Mesenchymal stem cell (in vitro differentiated cells and primary cell): Measurements from ENCODE around the gene TNFAIP3.

Experiments
- DNase-seq: peaks from one replicate; pipeline ENCODE4 v3.0.0-alpha.2; 2013
- H2AFZ ChIP-seq: one replicate; pipeline ENCODE4 v1.6.1; 2013; ENCODE audit warnings: low read depth, mild to moderate bottlenecking, control low read depth, inconsistent platforms, low read length, moderate library complexity
- H2AK5ac ChIP-seq: 2 replicates; pipeline ENCODE4 v1.6.1; 2013; ENCODE audit warnings: low read length, moderate library complexity, mild to moderate bottlenecking, inconsistent platforms; ENCODE audit not compliant: severe bottlenecking
- H2BK120ac ChIP-seq: one replicate; pipeline ENCODE4 v1.6.1; 2013; ENCODE audit warnings: low read depth, mild to moderate bottlenecking, inconsistent platforms, low read length, moderate library complexity
- H2BK12ac ChIP-seq, 2 experiments: one replicate each; pipeline ENCODE4 v1.6.1; 2013; ENCODE audit warnings: inconsistent platforms in 2 of 2, low read length in 2 of 2, mild to moderate bottlenecking in 2 of 2, moderate library complexity in 2 of 2, control low read depth in 1 of 2
- H2BK15ac ChIP-seq: one replicate; pipeline ENCODE4 v1.6.1; 2013; ENCODE audit warnings: mild to moderate bottlenecking, low read depth, inconsistent platforms; ENCODE audit not compliant: poor library complexity, severe bottlenecking
- H2BK5ac ChIP-seq: 2 replicates; pipeline ENCODE4 v1.6.1; 2013; ENCODE audit warnings: low read depth, mild to moderate bottlenecking, low read length, control low read depth, inconsistent platforms; ENCODE audit not compliant: poor library complexity, severe bottlenecking
- H3K14ac ChIP-seq, 2 experiments: one replicate each; pipeline ENCODE4 v1.6.1; 2013; ENCODE audit warnings: inconsistent platforms in 2 of 2, low read length in 2 of 2, control low read depth in 1 of 2, mild to moderate bottlenecking in 1 of 2, moderate library complexity in 1 of 2
- H3K18ac ChIP-seq, 2 experiments: one replicate each; pipeline ENCODE4 v1.6.1; 2013; ENCODE audit warnings: inconsistent platforms in 2 of 2, low read length in 2 of 2, control low read depth in 1 of 2, low read depth in 1 of 2, mild to moderate bottlenecking in 1 of 2
- H3K23ac ChIP-seq, 2 experiments: one replicate each; pipeline ENCODE4 v1.6.1; 2013; ENCODE audit warnings: inconsistent platforms in 2 of 2, low read length in 2 of 2, mild to moderate bottlenecking in 2 of 2, moderate library complexity in 2 of 2, control low read depth in 1 of 2
- H3K27ac ChIP-seq: 2 replicates; pipeline ENCODE4 v1.5.1; 2013; ENCODE audit warnings: mild to moderate bottlenecking, moderate library complexity, low read length, control low read depth, inconsistent platforms; ENCODE audit not compliant: poor library complexity, severe bottlenecking
- H3K27me3 ChIP-seq, 2 experiments: 2 replicates each; pipeline versions ENCODE4 v1.6.1 to v1.7.0; 2013; ENCODE audit warnings: low read length in 2 of 2, mild to moderate bottlenecking in 2 of 2, moderate library complexity in 2 of 2, control low read depth in 1 of 2, inconsistent platforms in 1 of 2; ENCODE audit not compliant: control insufficient read depth in 1 of 2, insufficient read depth in 1 of 2
- H3K36me3 ChIP-seq, 2 experiments: 2 replicates each; pipeline versions ENCODE4 v1.6.1 to v1.7.0; 2013; ENCODE audit warnings: low read length in 2 of 2, control low read depth in 1 of 2, inconsistent platforms in 1 of 2, low read depth in 1 of 2, mild to moderate bottlenecking in 1 of 2; ENCODE audit not compliant: insufficient read depth in 2 of 2, control insufficient read depth in 1 of 2
- H3K4ac ChIP-seq, 2 experiments: one replicate each; pipeline ENCODE4 v1.6.1; 2013; ENCODE audit warnings: inconsistent platforms in 2 of 2, low read length in 2 of 2, mild to moderate bottlenecking in 2 of 2, moderate library complexity in 2 of 2, control low read depth in 1 of 2, low read depth in 1 of 2
- H3K4me1 ChIP-seq: 2 replicates; pipeline ENCODE4 v1.6.1; 2013; ENCODE audit warnings: low read depth, low read length, control low read depth; ENCODE audit not compliant: control insufficient read depth, insufficient read depth
- H3K4me2 ChIP-seq: 2 replicates; pipeline ENCODE4 v1.6.1; 2013; ENCODE audit warnings: low read length, mild to moderate bottlenecking, inconsistent platforms; ENCODE audit not compliant: poor library complexity, severe bottlenecking
- H3K4me3 ChIP-seq, 2 experiments: 2 replicates each; pipeline versions ENCODE4 v1.5.1 to v1.7.0; 2013; ENCODE audit warnings: low read length in 2 of 2, mild to moderate bottlenecking in 2 of 2, control low read depth in 1 of 2, low read depth in 1 of 2; ENCODE audit not compliant: insufficient read depth in 1 of 2
- H3K79me1 ChIP-seq: replicated peaks from 2 replicates; pipeline ENCODE4 v1.6.1; 2013; ENCODE audit warnings: mild to moderate bottlenecking, control low read depth, low read length, inconsistent platforms; ENCODE audit not compliant: poor library complexity, severe bottlenecking
- H3K9ac ChIP-seq: 2 replicates; pipeline ENCODE4 v1.7.0; 2013; ENCODE audit warnings: mild to moderate bottlenecking, low read length, moderate library complexity
- H3K9me3 ChIP-seq: 2 replicates; pipeline ENCODE4 v1.7.0; 2013; ENCODE audit warnings: mild to moderate bottlenecking, low read length; ENCODE audit not compliant: control insufficient read depth
- H4K8ac ChIP-seq: one replicate; pipeline ENCODE4 v1.6.1; 2013; ENCODE audit warnings: inconsistent platforms, mild to moderate bottlenecking, low read length, moderate library complexity
- H4K91ac ChIP-seq: one replicate; pipeline ENCODE4 v1.6.1; 2013; ENCODE audit warnings: mild to moderate bottlenecking, low read length, inconsistent platforms
- WGBS: methylation state at CpG from one replicate; pipeline ENCODE4 v1.1.7; 2013; ENCODE audit warnings: mixed read lengths; 5-methylcytosine and 5-hydroxymethylcytosine counted together

Gene TNFAIP3

DNA sequence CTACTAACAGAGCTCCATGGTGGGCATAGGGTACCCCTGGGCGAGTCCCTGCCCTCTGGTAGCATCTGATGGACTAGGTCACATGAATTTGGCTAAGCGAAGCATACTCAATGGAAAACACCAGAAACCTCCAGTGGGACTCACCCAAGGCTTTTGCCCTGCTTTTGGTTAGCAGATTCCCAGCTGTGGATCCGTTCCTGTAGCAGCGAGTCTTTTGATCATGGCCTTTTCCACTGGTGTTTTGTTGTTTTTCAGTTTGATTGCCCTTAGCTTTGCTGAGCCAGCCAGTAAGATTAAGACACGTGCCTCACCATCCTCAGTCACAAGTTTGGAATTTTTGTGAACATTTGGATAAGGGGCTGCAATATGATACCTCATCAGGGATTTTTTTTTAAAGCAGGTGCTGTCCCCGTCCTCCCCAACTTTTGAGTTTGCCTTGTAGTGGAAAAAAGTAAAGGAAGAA lies 8.0 kb downstream of the TNFAIP3 start:
- Histone ChIP-seq H3K23ac (no peak overlapping the region), H3K4me2 (no peak overlapping the region), H3K4me3 (no peak overlapping the region), H3K4ac (no peak overlapping the region), H2BK120ac (no peak overlapping the region), H3K4me1 (peaks cover 6% of the 10 kb centered on the region), H4K8ac (no peak overlapping the region), H3K9me3 (no peaks in the 10 kb centered on the region), H3K27me3 (no peaks in the 10 kb centered on the region), H3K9ac (no peak overlapping the region), H2BK15ac (no peak overlapping the region), H2BK12ac (no peak overlapping the region), H4K91ac (no peak overlapping the region), H2AK5ac (no peak overlapping the region), H2AFZ (no peak overlapping the region), H3K36me3 (peaks cover 23 to 59% of the 10 kb centered on the region in 2 experiments), H3K14ac (no peak overlapping the region), H2BK5ac (no peak overlapping the region), H3K79me1 (peaks cover 12% of the 10 kb centered on the region), H3K18ac (no peak overlapping the region), H3K27ac (no peak overlapping the region)
- WGBS = 95% methylated on average over 6 of the region's 6 CpGs
- no peak for DNase-seq

DNA sequence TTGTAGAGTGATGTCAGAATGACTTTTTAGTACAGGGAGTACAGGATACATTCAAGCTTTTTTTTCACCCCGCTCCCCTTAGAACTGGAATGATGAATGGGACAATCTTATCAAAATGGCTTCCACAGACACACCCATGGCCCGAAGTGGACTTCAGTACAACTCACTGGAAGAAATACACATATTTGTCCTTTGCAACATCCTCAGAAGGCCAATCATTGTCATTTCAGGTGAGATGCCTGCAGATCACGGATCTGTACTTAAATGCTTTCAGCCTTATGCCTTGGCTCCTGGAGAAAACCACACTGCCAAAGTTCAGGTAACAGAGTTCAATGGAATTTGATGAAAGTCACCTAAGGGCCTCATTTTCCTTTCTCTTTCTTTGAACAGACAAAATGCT lies 8.5 kb downstream of the TNFAIP3 start:
- Histone ChIP-seq H3K79me1 (peaks cover 9% of the 10 kb centered on the region), H3K27me3 (no peaks in the 10 kb centered on the region), H3K18ac (no peak overlapping the region), H3K27ac (no peak overlapping the region), H3K23ac (no peak overlapping the region), H2BK120ac (no peak overlapping the region), H3K14ac (no peak overlapping the region), H3K9ac (no peak overlapping the region), H3K4me2 (no peak overlapping the region), H2BK5ac (no peak overlapping the region), H2AK5ac (no peak overlapping the region), H4K91ac (no peak overlapping the region), H3K9me3 (no peaks in the 10 kb centered on the region), H2BK12ac (no peak overlapping the region), H4K8ac (no peak overlapping the region), H3K4ac (no peak overlapping the region), H3K4me1 (peaks cover 6% of the 10 kb centered on the region), H2AFZ (no peak overlapping the region), H3K36me3 (peaks cover 26 to 61% of the 10 kb centered on the region in 2 experiments), H2BK15ac (no peak overlapping the region), H3K4me3 (no peak overlapping the region)
- no peak for DNase-seq
- 91% methylated on average over 3 of the region's 3 CpGs for WGBS

GRCh38 chr6:137876547-137876946 lies 9.5 kb downstream of the TNFAIP3 start:
- H3K18ac ChIP-seq = no peak overlapping the region
- H3K4me3 ChIP-seq = no peak overlapping the region
- no peak overlapping the region for H2BK12ac ChIP-seq
- no peak overlapping the region for H3K4me2 ChIP-seq
- H3K9me3 ChIP-seq = no peaks in the 10 kb centered on the region
- no peak overlapping the region for H4K8ac ChIP-seq
- H3K36me3 ChIP-seq = peaks cover 36 to 70% of the 10 kb centered on the region in 2 experiments
- H2AK5ac ChIP-seq = no peak overlapping the region
- no peak overlapping the region for H3K14ac ChIP-seq
- H3K4me1 ChIP-seq = peaks cover 6% of the 10 kb centered on the region
- H3K27ac ChIP-seq = no peak overlapping the region
- no peak overlapping the region for H2BK5ac ChIP-seq
- no peak overlapping the region for H4K91ac ChIP-seq
- H2AFZ ChIP-seq = no peak overlapping the region
- H3K4ac ChIP-seq = no peak overlapping the region
- no peak overlapping the region for H2BK15ac ChIP-seq
- no peak overlapping the region for H2BK120ac ChIP-seq
- no peak overlapping the region for H3K9ac ChIP-seq
- WGBS = 94% methylated on average over 2 of the region's 2 CpGs
- no peak for DNase-seq
- no peak overlapping the region for H3K23ac ChIP-seq
- H3K27me3 ChIP-seq = no peaks in the 10 kb centered on the region
- peaks cover 6% of the 10 kb centered on the region for H3K79me1 ChIP-seq

DNA sequence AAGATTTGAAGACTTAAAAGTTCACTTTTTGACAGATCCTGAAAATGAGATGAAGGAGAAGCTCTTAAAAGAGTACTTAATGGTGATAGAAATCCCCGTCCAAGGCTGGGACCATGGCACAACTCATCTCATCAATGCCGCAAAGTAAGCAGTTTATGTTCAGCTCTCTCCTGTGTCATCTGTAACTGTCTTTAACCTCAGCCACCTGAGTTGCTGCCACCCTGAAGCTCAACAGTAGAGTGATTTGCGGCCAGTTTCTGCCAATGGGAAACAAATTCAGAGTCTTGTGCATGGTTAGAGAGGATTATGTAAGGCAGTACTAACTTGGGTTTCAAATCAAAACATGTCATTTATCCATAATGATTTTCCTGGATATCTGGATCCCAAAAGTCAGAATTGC lies 10.1 kb downstream of the TNFAIP3 start:
- H3K27ac ChIP-seq = no peak overlapping the region
- no peak overlapping the region for H3K14ac ChIP-seq

More for the DNA sequence above, 10.1 kb downstream of the TNFAIP3 start:
- no peak overlapping the region for H3K4ac ChIP-seq
- no peak overlapping the region for H2BK120ac ChIP-seq
- H2BK5ac ChIP-seq = no peak overlapping the region
- H3K27me3 ChIP-seq = no peaks in the 10 kb centered on the region
- H3K9me3 ChIP-seq = no peaks in the 10 kb centered on the region
- no peak for DNase-seq
- H3K18ac ChIP-seq = no peak overlapping the region
- H4K8ac ChIP-seq = no peak overlapping the region
- no peak overlapping the region for H3K23ac ChIP-seq
- no peak overlapping the region for H2AFZ ChIP-seq
- H3K4me1 ChIP-seq = peaks cover 6% of the 10 kb centered on the region
- H3K4me2 ChIP-seq = no peak overlapping the region
- H3K9ac ChIP-seq = no peak overlapping the region
- peaks cover 6% of the 10 kb centered on the region for H3K79me1 ChIP-seq
- H2BK12ac ChIP-seq = no peak overlapping the region
- no peak overlapping the region for H2BK15ac ChIP-seq
- H4K91ac ChIP-seq = no peak overlapping the region
- H3K4me3 ChIP-seq = no peak overlapping the region
- peaks cover 38 to 76% of the 10 kb centered on the region in 2 experiments for H3K36me3 ChIP-seq
- WGBS = 100% methylated on average over 2 of the region's 3 CpGs
- no peak overlapping the region for H2AK5ac ChIP-seq
